ENCODE measurements around the gene PIGS. TPM values are rescaled to one million over a fixed set of nuclear protein-coding genes. Genes with fewer than 3 reads are reported as not detected.

Gene PIGS
- total and polyA plus RNA-seq, 2 donors (not counting 3 experiments of a cell fraction or from before 2014, with no cell fraction given): 71.3 to 110 TPM

DNA sequence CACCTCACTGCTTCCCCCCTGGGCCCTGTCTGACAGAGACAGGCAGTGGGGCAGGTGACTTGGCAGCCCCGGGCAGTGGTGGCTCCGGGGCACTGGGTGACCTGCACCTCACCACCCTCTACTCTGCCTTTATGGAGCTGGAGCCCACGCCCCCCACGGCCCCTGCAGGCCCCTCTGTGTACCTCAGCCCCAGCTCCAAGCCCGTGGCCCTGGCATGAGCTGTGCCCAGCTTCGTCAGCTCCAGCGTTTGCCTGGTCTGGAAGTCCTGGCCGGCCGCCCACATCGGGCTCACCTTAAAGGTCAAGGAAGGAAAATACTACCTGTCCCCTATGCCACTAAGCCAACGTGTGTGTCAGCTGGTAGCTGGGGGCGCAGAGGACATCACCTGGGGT is 34.1 kb downstream of the PIGS start:
- Histone ChIP-seq H3K9me1 (replicated peaks; ENCODE audit: control insufficient read depth, extremely low read depth, insufficient read depth, low read length) (no peaks in the 10 kb centered on the region), H3K36me3 (ENCODE audit: control insufficient read depth in 2 of 2, extremely low read depth in 1 of 2, insufficient read depth in 2 of 2, low read length in 2 of 2) (no peaks in the 10 kb centered on the region), H3K4me1 (ENCODE audit: control insufficient read depth, extremely low read depth, insufficient read depth, low read length) (no peaks in the 10 kb centered on the region), H2AFZ (ENCODE audit: low read depth, low read length) (no peak overlapping the region), H3K27me3 (ENCODE audit: control insufficient read depth in 2 of 2, insufficient read depth in 2 of 2, low read length in 2 of 2) (peaks cover 0 to 2% of the 10 kb centered on the region in 2 experiments), H3K79me2 (ENCODE audit: control insufficient read depth, insufficient read depth, low read length) (no peaks in the 10 kb centered on the region), H3K27ac (ENCODE audit: insufficient read depth, low read depth, low read length) (no peak overlapping the region), H3K9ac (replicated peaks; ENCODE audit: extremely low read depth, insufficient read depth, low read length) (no peak overlapping the region), H4K20me1 (replicated peaks; ENCODE audit: control insufficient read depth, extremely low read depth, insufficient read depth, low read length) (no peaks in the 10 kb centered on the region), H3K9me3 (replicated peaks; ENCODE audit: control insufficient read depth, insufficient read depth, low read length) (no peaks in the 10 kb centered on the region), H3K4me2 (ENCODE audit: insufficient read depth, low read length) (no peak overlapping the region), H3K4me3 (replicated peaks in 1 of 3; ENCODE audit: insufficient read depth in 1 of 3, low read depth in 1 of 3, low read length in 3 of 3) (no peak overlapping the region)
- TF ChIP-seq, protein P1, sequence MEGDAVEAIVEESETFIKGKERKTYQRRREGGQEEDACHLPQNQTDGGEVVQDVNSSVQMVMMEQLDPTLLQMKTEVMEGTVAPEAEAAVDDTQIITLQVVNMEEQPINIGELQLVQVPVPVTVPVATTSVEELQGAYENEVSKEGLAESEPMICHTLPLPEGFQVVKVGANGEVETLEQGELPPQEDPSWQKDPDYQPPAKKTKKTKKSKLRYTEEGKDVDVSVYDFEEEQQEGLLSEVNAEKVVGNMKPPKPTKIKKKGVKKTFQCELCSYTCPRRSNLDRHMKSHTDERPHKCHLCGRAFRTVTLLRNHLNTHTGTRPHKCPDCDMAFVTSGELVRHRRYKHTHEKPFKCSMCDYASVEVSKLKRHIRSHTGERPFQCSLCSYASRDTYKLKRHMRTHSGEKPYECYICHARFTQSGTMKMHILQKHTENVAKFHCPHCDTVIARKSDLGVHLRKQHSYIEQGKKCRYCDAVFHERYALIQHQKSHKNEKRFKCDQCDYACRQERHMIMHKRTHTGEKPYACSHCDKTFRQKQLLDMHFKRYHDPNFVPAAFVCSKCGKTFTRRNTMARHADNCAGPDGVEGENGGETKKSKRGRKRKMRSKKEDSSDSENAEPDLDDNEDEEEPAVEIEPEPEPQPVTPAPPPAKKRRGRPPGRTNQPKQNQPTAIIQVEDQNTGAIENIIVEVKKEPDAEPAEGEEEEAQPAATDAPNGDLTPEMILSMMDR (IDR thresholded peaks at IDR 0.05; ENCODE audit: extremely low read depth in 1 of 2, insufficient read depth in 1 of 2, low read depth in 1 of 2, low read length in 2 of 2): no peak
- TF ChIP-seq MYC (IDR thresholded peaks at IDR 0.05; ENCODE audit: low read depth, low read length) (no peak), POLR2AphosphoS5 (IDR thresholded peaks at IDR 0.05; ENCODE audit: insufficient read depth, low read depth, low read length) (no peak), EZH2 (IDR thresholded peaks at IDR 0.05; ENCODE audit: borderline replicate concordance, low read depth, low read length, severe bottlenecking) (no peak), GATA2 (IDR thresholded peaks at IDR 0.05; ENCODE audit: insufficient read depth, insufficient read length, low read depth, low read length) (no peak), POLR2A (IDR thresholded peaks at IDR 0.05; ENCODE audit: low read depth, low read length) (no peak), FOS (IDR thresholded peaks at IDR 0.05; ENCODE audit: borderline replicate concordance, insufficient read depth, low read length) (no peak), JUN (IDR thresholded peaks at IDR 0.05; ENCODE audit: borderline replicate concordance, insufficient read depth, insufficient read length, low read depth) (no peak)
- TF ChIP-seq, protein P2, sequence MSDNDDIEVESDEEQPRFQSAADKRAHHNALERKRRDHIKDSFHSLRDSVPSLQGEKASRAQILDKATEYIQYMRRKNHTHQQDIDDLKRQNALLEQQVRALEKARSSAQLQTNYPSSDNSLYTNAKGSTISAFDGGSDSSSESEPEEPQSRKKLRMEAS (IDR thresholded peaks at IDR 0.05; ENCODE audit: insufficient read depth, insufficient read length): no peak
- BruUV-seq (replicated peaks): no TSS peak
- intact Hi-C loops (cut with micrococcal nuclease) (no loop called here), dilution Hi-C loops (cut with MboI; ENCODE audit: extremely low pct_ligation_motif_present, low sequenced_read_pairs) (no loop called here)
- DNase-seq (ENCODE audit: low read depth, low spot score) (no peak), FAIRE-seq (no peak)
- CTCF ChIA-PET: interaction anchor here (2.9 kb wide), 1 partner anchor 42 kb away, joined by 15 read pairs; no protein-coding TSS in a partner anchor
- POLR2A ChIA-PET: no interaction called here

All from endothelial cell of umbilical vein (primary cell).